Stimulated activated CD4-positive, alpha-beta T cell treated with anti-CD3 and anti-CD28 coated beads, Interleukin-4, amount 100 ng/mL, for 24 hours (primary cell): Measurements from ENCODE around the gene DLX1.
A peak's percentile ranks its signal among the peaks of the same experiment; 100 is the strongest.
"Not testable (repeated sequence)": the region's sequence is repeated elsewhere in the genome, so short reads cannot be mapped to it uniquely, and the experiment has no call there.

ENCODE experiments used
- DNase-seq: peaks from one replicate; pipeline ENCODE4 v3.0.0-alpha.2; 2020

Gene DLX1

DNA sequence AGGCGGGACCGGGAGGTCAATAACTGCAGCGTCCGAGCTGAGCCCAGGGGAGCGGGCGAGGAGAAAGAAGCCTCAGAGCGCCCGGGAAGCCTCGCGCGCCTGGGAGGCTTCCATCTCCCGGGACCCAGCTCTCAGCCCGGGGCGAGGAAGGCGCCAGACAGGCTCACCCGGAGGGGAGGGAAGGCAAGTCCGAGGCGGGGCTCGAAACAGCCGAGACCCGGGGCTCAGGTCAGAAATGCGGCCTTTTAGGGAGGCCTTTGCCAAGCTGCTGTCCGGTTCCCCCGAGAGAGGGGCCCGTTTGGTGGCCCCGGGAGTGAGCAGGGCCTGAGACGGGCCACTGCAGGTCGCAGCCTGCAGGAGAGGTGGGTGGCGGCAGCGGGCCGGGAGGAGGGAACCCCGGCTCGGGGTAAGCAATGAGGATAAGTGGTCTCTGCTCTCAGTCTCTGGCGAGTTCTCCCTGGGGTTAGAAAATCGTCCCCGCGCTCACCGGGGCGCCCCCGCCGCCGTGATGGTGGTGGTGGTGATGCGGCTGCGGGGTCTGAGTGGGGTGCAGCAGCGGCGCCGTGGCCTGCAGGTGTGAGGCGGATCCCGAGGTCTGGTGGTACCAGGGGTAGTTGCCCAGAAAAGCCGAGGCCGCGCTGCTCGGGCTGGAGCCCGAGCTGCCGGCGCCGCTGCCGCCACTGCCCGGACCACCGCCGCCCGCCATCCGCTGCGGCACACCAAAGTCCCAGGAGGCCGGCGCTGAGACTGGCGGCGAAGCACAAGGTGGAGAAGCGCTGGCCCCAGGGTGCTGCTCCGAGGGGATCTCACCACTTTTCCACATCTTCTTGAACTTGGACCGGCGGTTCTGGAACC, 15.0 kb downstream of the DLX1 start:
- DNase-seq: no peak

DNA sequence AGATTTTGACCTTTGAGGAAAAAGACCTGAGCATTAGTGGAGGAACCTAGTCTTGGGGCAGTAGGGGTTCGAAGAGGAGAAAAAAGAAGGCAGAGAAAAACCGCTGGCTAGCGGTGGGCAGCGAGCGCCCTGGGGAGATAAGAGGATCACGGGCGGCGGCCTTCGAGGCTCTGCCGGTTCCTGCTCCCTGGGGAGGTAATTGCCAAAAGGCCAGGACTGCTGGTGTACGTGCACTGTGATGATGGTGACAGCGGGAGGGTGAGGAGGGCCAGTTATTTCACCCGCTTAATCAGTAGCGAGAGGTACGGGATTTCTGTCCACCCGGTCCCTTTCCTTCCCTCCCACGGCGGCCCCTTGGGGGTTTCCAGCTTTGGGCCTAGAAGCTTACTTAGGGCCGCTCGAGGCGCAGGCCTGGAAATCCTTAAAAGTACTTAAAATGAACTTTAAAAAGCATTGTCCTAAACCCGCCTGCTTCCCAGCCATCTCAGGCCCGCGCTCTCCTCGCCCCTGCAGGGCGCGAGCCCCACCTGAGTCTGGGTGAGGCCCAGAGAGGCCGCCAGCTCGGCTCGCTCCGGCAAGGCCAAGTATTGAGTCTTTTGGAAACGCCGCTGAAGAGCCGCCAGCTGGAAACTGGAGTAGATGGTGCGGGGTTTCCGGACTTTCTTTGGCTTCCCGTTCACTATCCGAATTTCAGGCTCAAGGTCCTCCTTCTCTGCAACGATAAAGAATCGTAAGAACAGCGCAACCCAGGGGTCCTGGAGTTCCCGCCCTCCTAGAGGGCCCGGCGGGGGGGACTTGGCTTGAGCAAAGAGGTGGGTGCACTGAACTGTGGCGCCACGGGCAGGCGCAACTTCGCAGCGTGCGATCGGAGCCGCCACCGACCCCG, 15.9 kb downstream of the DLX1 start:
- DNase-seq: no peak

DNA sequence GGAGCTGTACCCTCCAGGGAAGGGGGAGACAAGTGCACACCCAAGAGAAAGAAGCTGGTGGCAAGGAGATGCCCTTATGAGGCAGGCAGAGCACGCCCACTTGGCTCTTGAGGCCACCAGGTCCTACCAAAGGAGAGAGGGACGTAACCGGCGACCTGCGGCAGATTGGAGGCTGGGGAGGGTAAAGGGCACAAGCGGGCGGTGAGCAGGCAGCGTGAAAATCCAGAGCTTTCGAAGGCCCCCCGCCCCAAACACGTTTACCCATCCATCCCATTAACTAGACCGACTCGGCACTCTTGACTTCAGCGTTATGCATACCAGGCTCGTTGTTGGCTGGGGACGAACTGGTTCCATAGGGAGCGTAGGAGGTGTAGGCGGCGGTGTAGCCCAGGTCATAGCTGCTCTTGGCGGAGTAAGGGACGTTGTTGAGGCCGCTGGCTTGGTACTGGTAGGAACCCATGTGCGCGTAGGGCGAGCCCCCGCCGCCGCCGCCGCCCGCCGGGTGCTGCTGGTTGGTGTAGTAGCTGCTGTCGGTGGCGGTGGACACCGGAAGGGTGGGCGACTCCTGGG, 16.6 kb downstream of the DLX1 start:
- no peak for DNase-seq

DNA sequence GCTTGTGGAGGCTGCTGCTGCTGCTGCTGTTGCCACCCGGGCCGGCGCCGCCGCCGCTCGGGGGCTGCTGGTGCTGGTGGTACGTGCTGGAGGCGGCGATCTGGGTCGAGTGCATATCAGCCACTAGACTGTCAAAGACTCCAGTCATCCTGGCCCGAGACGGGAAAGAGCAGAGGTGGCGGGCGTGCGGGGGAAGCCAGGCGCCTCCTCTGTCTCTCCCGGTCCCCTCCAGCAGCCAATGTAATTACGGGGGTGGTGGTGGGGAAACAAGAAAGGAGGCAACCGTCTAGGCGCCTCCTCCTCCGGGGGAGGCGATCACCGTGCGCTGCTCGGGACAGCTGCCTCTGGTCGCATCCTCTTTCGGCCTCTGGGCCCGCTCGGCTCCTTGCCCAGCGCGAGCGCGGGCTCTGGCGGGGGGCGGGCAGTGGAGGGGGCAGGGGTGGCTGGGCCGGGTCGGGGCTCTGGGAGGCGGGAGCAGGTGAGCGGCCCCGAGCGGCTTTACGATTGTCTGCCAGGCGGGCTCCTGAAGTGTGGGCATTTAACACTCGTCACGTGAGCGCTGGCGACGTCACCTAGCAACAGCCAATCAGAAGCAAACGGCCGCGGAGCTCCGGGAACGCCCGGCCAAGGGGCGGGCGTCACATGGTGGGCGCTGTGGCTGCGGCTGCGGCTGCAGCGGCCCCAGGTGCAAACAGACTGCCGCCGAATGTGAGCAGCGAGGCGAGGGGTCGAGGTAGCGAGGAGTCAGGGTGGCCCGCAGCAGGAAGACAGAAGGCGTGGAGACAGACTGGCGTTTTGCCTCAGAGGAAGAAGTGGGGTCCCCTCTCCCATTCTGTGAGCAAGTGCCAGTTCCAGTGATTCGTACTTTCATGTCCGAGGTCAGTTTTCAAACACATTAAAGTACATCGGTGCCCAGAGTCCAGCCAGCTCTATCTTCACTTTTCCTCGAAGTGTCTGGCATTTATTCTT, 17.4 kb downstream of the DLX1 start, which contains the start of gene DLX2:
Gene DLX2 (minus strand): TSS at position 510 of the 969 bp plus-strand sequence. CDS start 362 bp downstream, at position 148.
- peak; percentile 68 for DNase-seq

DNA sequence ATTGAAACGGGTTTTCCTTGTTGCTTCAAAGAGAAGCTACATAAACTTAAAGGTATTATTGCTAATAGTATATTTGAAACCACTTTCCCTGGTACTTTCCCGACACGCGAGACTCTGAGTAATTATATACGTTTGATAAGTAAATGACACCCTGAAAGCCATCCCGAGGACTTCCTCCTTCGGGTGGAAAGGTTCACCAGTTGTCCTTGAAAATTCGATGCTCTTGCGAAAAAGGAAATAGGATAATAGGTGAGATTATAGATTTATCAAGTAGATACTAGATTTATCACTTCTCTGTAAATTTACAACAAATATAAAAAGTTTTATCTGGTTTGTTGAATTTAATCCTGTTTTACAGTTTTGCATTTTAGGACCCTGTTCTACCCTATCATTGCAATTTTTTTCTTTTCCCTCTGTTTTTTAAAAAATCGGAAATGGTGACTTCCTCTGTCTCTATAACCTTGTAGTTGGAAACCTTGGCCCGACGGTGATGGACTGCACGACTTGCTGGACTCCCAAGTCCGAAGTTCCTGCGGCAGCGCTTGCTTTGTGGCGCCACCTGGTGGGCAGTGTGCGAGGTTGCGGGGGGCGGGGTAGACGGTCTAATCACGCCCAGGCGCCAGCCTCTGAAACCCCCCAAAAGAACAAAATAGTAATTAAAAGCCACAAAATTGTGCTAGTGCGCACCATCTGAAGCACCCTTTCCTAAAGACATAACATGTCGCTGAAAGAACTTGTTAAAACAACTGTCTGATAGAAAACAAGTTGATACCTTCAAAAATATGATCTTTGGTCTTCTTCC, 18.4 kb downstream of the DLX1 start:
- peak; percentile 69 for DNase-seq

DNA sequence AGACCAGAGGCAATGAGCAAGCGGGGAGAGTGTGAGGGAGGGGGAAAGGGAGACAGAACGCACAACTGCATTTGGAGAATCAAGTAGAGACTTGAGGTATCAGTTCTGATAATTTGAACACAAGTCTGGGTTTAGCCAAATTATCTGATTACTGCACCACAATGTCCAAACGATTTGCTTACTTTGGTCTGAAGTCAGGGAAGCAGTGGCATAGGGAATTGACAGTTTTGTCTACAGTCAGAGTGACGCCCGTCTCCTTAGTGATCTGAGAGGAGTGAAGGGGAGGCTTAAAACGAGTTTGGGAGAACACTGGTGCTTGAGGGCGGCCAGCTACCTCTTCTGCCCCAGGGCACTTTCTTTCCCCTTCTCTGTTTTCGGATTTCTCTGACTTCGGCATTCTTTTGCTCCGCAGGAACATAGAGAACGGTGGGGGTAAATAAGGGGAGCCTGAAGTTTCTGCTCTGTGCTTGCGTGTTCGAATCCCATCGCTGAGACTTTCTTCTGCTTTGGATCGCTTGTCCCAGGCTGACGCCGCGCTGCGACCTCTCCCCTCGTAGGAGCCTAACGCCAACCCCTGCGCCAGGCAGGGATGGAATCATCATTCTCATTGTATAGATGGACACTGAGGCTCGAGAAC, 20.3 kb downstream of the DLX1 start:
- DNase-seq: no peak

DNA sequence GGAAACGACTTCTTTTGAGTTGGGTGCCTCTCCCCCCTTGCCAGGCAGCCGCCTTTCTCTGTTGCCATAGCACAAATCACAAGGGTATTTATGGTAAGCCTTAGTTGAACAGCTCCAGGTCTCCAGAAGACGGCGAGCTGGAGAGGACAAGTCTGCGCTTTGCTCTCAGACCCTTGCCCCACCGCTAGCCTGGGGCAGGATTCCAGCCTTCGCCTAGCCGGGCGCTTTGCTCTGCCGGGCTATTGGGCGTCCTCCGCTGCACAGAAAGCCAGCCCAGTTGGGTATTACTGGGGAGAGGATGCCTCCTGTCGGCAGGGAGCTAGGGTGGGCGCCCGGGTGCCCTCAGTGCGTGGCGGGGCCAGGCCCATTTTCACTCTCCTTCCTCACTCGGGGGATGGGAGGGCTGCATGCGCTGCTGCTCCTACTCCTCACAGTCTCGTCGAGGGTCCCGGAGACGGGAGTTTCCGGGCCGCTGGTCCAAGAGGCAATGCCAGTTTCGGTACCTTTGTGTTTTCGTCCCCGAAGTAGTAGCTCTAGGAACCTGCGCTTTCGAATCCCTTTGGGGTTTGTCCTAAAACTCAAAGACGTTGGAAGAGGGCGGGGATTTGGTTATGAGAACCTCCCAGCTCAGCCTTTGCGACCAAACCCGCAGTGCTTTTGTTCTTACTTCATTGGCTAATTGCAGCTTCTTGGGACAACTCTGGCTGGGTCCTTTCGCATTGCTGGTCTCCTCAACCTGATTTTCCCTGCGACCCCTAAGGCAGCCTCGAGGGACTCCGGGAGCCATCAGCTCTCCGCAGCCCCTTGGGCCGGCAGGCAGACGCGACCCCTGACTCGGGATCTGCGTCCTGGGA, 21.0 kb downstream of the DLX1 start:
- no peak for DNase-seq

DNA sequence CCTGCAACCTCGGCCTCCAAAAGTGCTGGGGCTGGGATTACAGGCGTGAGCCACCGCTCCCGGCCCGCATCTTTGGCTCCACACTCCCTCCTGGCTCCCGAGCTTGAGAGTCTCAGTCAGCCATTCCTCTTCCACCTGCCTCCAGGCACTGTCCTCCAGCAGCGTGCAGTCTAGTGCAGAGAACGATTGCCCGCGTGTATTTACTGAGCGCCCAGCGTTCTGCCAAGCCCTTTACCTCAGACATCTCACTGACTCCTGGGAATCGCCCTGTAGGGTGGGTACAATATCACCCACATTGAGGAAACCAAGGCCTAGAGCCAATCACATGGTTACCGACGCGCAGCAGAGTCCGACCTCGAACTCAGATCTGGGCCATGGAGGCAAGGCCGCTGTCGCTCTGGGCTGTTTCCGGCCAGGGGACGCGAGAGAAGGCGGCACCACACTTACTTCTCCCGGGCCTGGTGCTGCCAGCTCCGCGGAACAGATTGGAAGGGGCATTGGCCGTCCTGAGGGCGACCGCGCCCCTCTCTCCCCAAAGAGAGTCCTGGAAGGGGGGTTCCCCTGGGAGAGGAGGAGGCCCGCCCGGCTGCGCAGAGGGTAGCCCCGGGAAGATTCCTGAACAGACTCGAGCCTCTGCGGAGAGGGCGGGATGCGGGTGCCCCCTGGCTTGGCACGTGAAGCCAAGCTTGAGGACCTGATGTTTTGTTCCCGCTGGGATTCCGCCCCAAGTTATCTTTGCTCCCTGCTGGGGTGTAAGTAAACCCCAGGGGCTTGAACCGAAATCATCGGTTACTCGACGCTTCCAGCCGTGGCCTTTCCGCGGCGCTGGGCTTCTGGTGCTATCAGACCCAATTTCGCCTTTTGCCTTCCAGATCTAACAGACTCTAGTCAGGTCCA, 22.6 kb downstream of the DLX1 start:
- DNase-seq: no peak

DNA sequence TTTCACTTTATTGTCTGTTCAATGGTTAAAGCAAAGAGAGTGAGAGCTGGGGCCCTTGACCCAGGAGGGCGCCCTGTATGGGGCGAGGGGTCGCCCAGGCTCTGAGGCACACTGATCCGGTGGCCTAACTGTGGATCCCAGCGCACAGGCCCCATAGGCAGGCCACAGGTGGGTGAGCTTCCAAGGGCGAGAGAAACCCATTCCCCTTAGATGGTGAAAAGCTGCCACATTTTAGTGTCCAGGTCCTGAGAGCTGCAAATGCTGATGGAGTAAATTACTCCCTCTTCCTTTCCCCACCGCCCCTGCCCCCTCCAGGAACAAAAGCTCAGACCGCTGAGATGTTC, 23.3 kb downstream of the DLX1 start:
- DNase-seq: no peak

DNA sequence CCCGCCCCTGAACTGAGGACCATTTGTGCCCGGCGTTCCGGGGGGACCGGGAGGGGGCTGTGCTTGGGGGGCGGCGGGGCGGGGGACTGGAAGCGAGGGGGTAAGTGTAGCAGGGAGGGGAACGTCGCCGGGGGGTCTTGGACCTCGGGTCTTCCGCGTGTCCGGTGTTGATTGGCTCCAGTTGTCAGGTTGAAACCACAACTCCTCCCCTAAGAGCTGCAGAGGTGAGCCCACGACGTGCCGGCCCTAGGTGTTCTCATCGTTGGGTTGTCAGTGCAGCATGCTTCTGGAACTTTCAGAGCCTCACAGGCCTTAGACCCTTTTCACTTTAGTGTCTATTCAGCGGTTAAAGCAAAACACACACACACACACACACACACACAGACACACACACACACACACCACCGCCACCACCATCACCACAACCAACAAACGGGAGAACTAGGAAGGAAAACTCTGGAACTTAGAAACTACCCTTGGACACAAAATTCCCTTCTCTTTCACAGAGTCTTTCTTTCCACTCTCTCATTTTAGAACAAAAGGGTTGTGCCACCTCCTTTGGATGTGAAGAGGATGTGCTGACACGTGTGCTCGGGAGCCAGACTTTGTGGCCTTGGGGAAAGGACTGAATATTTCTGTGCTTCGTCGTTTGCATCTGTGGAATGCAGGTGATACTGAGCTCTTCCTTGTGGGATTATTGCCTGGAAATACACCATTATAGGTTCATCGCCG, 24.1 kb downstream of the DLX1 start:
- DNase-seq: no peak

DNA sequence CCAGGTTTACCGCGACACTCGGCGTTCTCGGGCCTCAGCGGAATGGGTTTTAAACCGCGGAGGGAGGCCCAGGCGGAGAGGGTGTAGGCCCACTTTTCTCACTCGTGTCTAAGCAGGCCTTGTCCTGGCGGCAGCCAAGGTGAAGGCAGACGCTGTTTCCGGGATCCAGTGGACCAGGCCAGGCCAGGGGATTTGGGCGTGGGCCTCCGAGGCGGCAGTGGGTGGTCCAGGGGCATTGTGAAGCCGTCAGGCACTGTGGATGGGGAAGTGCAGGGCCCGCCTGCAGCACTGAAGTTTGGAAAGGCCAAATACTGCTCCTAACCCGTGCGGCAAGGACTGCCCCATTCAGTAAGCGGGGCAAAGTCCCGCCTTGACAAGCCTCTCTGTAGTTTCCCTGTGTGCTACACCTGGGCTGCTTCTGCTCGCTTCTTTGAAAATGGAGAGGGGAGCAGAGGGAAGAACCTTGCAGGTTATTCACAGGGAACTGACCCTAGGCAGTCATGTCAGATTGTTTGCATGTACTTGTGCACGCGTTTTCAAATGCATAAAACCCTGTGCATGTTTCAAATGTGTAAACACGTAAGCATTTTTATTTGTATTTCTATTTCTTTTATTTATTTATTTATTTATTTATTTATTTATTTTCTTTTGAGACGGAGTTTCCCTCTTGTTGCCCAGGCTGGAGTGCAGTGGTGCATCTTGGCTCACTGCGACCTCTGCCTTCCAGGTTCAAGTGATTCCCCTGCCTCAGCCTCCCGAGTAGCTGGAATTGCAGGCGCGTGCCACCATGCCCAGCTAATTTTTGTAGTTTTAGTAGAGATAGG, 24.9 kb downstream of the DLX1 start:
- DNase-seq: no peak

DNA sequence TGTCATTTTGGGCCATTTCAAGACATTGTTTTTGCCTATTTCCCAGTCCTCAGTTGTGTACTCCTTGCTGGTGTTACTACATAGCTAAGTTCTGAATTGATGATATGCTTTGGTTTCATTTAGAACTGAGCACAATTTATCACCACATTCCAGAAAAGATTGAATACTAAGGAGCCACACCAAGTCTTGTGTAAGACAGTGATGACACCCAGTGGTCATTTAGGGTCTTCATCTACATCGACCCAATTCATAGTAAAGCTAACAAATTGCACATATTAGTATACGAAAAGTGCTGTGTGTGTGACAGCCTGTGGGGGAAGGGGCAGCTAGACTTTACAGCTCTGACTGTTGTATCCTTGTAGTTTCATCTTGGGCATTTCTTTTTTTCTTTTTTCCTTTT, 28.3 kb downstream of the DLX1 start:
- DNase-seq: no peak

DNA sequence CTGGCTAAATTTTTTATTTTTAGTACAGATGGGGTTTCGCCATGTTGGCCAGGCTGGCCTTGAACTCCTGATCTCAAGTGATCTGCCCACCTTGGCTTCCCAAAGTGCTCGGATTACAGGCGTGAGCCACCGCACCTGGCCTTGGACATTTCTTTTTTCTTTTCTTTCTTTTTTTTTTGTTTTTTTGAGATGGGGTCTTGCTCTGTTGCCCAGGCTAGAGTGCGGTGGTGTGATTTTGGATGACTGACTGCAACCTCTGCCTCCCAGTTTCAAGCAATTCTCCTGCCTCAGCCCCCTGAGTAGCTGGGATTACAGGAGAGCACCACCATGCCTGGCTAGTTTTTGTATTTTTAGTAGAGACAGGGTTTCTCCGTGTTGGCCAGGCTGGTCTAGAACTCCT, 28.9 kb downstream of the DLX1 start:
- not testable (repeated sequence) for DNase-seq

DNA sequence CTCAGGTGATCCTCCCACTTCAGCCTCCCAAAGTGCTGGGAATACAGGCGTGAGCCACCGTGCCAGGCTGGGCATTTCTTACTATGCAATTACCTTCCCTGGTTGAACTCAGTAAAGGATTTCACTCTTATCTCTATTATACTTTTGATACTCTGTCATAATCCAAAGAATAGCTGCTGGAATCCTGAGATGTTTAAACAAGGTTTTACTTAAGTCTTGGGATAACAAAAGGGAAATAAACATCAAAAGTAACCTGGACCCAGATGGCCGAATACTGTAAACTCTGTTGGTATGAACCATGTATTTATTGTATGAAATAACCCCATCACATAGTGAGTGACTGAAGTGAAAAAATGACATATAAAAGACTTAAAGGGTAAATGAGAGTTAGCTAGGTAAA, 29.3 kb downstream of the DLX1 start:
- DNase-seq: no peak

DNA sequence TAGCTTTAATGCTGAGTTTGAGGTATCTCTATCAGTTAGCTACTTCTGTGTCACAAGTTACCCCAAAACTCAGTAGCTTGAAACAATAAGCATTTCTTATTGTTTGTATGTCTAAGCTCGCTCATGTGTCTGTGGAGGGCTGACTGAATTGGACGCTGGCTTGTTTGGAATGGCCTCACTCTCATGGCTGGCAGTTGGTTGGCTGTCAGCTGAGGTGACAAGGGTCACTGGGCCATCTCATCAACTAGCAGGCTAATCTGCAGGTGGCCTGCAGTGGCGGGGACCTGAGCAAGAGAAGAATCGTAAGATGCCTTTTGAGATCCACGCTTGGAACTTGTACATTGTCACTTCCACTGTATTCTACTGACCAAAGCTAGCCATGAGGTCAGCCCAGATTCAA, 30.8 kb downstream of the DLX1 start:
- DNase-seq: no peak

DNA sequence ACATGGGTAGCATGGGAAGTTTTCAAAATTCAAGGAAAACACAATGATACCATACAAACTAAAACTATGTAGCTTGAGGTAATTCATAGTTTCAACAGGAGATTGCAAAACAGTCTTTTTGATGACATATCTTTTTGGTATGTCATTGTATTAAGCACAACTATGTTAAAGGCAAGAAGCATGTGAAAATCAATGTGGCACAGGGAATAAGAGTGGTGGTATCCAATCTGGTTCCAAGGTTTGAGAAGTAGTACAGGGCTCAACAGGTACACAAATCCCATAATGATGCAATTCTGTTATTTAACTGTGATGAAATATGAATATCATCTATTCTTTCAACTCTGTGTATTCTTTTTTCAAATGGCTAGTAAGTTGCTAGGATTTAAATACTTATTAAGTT, 33.8 kb downstream of the DLX1 start:
- DNase-seq: no peak

DNA sequence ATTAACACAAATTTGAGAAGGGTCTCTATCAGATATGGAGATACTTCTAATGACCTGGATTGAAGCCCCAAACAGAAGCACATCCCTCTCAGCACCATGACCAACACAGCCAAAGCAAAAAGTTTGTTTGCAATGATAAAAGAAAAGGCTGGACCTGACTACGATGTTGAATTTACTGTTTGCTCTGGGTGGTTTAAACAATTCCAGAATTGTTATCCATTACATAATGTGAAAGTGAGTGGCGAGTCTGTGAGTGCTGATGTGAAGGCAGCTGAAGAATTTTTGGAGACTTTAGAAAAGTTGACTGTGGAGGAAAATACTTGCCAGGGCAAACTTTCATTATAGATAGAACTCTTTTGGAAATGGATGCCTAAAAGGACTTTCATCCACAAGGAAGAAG, 34.8 kb downstream of the DLX1 start:
- DNase-seq: no peak
